ENCODE results near the gene AGBL3.

The AGBL3 gene

DNA sequence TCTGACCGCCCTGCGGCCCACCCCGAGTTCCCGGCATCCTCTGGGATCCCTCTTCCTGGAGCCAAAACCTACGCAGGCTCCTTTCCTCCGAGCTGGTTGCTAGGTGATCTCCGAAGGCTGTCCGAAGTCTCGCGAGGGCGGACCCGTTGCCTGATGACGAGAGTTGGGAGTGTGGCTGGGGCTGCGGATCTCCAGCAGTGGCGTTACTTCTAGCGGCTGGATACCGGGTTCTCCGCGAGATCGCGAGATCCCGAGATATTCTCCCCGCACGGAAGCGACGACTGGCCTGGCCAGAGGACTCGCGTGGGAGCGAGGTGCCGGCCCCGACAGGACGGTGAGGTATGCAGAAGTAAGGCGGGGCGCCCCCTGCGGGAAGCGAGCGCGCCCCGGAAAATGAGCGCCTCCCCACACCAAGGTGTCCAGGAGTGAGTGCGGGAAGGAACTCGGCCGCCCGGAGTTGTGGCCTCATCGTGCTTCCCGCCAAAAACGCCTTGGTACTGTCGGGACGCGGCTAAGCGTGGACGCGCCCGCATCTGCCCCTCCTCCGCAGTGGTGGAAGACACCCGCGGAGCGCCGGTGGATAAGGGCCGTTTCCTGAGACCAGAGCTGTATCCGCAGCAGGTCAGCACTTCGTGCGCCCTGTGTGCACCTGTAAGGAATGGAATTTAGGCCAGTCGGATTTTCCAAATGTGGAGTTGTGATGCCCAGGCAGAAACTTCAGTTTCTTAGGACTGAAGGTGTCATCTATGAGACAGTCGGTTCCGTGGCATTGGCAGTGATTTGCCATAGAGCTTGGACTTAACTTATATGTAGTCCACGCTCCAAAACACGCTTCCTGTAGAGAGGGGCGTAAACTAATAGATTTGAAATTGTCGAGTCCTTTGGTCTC, at the start of gene AGBL3:
Gene AGBL3 (plus strand): TSS at position 146 of the 889 bp plus-strand sequence. CDS start 1,426 bp downstream, outside the sequence.
- ATAC-seq: peak; percentile 94 to 96

DNA sequence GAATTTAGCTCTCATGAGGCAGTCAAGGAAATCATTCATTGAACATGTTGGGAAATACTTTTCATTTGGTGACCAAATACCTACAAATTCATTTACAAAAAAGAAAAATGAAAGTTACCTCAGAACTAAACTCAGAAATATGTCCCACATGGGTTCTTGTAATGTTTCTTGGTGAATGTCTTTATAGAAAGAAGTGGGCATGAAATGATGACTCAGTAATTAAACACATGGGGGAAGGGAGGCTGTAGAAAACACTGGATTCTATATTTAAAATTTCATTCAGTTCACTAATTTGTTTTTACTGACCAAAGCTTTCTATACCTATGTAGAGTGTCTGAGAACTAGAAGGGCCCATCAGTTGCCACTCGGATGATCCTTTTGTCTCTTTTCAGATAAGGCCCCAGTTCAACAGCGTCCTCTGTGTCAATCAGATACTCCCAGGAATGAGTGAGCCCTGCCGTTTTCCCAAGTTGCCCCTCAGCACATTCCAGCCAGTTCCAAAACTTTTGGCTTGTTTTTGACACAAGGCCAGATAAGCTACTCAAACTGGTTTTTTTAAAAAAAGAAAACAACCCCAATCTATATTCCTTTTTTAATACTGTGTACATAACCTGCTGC, 49.3 kb upstream of the AGBL3 start:
- ATAC-seq: no peak

DNA sequence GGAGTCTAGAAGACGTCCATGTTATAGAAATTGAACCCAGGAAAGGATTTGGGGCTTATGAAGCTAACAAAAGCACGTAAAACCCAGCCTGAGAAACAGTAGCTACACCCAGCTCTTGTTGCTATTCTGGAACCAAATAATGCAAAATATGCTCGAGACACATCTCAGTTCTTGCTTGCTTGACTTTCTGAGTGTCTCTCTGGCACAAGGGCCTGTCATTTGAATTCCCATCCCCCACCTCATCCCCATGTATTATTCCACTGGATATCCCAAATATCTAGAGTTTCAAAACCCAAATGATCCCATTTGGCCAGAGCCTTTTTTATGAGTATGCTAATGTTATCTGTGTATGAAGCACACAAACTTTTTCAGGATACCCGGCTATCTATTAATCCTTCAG, 48.2 kb upstream of the AGBL3 start:
- no peak for ATAC-seq

DNA sequence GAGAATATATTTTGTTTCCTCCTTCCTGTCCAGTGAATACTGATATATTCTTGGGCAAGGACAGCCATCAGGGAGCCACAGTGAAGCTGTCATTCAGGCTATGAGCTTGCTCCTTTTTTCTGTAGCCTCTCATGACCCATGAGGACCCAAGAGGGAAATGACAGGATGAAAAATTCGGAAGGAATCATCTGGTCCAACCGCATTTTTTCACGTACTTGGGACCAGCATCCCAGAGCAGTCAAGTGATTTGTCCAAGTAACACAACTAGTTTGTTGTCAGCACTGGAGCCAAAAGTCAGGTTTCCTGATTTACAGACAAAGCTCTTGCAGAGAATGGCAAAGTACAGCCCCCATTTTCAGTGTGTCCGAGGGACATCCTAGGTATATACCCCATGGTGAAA, 47.2 kb upstream of the AGBL3 start:
- ATAC-seq: no peak

DNA sequence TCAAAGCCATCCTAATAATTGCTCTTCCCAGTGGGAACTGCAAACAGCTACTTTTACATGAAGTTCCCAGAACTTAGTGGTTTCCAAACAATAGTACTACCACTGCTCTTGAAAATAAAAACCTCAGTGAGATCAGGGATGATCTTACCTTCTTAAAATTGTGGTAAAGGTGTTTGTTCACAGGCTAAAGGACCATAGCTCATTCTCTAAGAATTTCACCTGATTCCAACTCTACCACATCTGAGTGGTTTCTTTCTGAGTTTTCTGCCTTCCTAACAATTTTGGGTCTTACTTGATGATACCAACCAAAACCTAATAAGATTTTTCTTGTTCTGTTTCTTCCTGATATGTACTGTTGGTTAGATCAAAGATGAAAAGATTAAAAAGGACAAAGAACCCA, 45.6 kb upstream of the AGBL3 start:
- no peak for ATAC-seq

DNA sequence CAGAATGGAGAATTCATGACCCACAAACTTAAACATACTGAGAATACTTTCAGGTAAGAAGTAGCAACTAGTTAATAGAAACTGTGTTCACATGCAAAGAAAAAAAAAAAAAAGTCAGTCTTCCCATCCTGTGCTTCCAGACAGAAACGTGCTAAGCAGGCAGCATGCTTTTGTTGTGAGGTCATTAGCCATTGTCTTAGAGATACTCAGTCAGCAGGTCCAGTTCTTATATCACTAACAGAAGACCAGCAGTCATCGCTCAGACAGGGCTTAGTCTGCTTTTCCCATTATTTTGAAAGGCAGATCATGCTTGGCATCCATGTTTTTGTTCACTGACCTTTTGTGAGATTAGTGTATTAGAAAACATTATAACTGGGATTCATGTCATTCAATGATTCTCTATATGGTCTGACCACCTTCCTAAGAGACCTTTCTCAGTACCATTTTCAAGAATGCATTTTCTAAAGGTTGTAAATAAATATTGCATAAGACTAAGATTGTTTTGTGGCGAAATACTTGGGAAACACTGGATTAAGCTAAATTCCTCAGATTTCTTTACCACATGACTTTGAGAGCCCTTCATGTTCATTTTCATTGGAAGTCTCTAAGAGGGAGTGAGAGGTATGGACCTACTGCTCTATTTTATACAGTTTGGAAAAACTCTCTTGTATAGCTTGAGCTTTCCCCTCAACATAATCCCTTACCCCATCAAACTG, 45.0 kb upstream of the AGBL3 start:
- ATAC-seq: no peak

DNA sequence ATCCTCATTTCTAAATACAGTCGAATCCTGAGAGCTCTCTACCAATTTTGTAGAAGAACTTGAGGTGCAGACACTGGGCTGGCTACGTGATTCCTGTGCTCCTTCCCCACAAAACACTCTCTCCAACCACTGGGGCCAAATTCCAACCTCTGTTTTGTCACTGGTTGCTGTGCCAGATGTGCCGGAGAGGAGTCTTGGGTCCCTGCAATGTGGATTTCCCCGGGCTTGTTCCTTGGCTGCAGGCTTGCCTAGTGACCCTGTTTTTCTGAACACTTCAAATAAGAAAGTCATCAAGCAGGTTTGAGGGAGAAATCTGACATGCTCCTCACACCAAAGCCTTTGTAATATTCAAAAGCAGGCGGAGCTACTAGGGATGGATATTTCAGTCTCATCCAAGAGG, 44.4 kb upstream of the AGBL3 start:
- ATAC-seq: no peak

DNA sequence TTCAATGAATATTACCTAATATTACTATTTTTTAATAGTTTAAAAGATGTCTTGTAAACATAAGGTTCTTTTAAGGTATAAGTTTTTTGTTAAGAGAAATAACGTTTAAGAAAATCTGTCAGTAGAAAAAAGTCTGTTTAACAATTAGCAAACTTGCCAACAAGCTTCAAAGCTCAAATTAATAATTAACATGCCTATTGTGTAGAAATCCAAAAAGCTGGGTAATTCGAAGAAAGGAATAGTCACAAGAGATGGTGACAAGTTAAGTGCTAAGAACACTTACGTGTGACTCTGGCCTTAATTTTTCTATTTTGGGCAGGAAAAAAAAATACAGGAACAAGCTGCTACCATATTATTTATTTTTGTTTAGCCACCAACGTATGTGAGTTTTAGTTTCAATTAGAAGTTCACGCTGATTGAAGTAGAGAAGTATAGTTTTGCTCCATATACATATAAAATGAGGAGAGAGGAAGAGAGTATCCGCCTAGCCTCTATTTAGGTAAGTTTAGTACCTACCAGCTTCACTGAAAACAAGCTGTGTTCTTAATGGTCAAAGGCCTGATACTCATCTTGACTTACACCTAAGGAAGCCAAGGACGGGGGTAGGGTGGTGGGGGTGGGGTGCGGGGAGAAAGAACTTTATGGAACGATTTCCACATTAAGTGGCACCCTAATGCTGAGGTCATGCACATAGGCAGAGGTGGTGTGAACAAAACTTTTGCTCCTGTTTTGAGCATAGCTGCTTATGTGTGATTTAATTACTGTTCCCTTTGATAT, 43.4 kb upstream of the AGBL3 start:
- ATAC-seq: no peak

DNA sequence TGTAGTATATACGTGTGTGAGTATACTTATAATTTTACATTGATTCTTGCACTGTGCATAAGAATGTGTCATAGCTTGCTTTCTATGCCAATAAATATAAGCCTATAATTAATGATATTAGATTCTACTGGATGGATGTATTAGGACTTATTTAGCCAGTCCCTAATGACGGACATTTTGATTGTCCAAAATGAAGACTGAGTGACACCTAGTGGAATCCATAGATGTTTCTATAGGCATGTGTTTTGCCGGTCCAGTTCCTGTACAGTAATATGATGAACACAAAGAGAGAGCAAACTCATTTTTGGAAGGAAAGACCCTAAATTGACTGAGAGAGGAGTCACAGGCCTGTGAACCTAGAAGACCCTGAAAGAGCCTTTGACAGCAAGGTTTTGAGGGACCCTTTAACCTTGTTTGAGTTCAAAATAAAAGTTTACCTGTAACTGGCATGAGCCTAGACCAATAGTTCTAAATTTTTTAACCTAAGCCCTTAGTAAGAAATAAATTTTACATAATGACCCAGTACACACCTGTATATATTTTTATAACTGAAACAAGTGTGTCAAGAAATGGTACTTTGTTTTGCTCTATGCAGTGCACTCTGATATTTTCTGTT, 42.4 kb upstream of the AGBL3 start:
- no peak for ATAC-seq

DNA sequence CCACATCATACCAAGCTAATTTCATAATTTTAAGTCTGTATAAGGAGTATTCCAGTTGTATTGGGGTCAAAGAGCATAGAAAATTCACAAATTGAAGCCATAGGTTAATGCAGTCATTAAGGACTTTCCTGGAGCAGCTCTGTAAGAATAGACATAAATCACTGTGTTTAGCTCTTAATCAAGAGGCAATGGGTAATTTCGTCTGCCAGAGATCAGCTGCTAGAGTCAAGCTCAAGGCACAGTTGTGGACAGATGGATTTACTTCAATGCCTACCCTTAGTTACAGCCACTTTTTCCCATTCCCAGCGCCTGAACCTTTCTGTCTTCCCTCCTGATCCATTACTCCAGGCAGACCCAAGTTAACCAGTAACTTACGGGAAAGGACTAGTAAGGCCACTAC, 40.6 kb upstream of the AGBL3 start:
- no peak for ATAC-seq

DNA sequence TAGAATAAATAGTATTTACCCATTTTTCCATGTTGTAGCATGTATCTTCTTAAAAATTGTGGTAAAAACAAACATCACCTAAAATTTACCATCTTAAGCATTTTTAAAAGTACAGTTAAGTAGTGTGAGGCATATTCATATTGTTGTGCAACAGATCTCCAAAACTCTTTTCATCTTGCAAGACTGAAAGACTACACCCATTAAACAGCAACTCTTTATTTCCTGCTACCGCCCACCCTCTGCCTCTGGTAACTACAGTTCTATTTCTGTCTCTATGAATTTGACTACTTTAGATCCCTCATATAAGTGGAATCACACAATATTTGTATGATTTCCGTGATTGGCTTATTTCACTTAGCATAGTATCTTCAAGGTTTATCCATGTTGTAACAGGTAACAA, 40.0 kb upstream of the AGBL3 start:
- ATAC-seq: no peak

DNA sequence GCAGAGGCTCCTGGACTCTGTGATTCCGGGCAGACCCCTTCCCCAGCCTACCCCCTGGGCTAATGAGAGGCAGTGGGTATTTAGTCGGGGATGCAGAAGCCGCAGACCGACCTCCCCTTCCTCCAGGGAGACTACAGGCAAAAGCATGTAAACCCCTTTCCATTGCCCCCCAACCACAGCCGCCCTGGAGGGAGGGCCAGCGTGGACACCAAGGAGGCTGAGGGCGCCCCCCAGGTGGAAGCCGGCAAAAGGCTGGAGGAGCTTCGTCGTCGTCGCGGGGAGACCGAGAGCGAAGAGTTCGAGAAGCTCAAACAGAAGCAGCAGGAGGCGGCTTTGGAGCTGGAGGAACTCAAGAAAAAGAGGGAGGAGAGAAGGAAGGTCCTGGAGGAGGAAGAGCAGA, 39.0 kb upstream of the AGBL3 start:
- ATAC-seq: no peak

DNA sequence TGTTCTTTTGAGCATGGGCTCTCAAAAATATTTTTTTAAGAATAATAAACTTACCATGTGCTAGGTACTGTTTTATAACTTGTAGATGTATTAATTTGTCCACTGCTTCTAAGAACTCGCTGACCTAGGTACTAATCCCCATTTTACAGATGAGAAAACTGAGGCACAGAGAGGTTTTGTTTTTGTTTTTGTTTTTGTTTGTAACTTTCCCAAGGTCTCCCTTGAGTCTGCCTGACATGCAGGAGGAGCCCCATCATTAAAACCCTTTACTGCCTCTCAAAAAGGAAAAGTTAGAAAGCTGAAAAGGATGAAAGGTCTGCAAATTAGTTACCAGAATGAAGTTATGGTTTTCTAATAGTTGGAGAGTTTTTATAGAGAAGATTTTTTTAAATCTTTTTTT, 38.5 kb upstream of the AGBL3 start:
- no peak for ATAC-seq

DNA sequence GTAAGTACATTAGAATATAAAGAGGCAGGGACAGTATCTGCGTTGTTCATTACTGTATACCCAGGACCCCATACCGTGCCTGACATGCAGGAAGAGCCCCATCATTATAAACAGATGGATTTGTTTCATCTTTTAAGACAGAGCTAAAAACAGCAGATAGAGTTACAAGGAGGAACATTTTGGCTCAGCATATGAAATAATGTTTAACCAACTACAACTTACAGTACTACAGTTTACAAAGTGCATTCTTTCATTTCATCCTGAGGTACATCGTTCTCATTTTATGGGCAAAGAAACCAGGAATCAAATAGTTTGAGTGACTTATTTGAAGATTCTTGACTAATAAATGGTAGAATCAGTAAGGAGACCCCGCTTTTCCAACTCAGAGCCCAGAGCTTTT, 38.1 kb upstream of the AGBL3 start:
- ATAC-seq: no peak

DNA sequence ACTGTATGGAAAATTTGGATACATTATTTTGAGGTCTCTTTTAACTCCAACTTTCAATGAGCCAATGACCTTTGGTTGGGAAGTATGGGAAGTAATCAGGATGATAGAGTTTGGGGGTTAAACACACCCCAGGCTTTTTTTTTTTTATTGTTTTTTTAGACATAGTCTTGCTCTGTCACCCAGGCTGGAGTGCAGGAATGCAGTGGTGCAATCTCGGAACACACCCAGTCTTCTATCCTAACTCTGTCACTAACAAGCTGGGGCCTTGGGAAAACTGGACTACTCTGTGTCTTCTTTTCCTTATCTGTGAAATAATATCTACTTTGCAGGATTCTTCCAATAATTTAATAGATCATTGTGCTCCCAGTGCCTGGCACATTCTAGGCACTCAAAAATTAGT, 37.6 kb upstream of the AGBL3 start:
- no peak for ATAC-seq

DNA sequence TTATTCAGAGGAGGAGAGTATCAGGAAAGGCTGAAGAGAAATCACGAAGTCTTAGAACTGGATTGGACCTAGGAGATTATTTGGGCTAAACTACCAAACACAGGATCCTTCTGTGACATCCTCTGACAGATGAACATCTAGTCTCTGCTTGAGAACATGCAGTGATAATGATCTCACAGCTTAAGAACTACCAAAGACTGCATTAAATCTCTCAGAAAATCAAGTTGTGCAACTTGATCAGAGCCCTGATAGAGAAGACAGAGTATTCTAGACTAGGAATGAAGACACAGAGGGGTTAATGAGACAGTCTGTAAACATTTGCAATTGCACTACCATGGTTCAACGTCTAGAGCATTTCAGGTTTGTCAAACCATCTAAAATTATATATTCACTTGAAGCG, 37.1 kb upstream of the AGBL3 start:
- no peak for ATAC-seq

DNA sequence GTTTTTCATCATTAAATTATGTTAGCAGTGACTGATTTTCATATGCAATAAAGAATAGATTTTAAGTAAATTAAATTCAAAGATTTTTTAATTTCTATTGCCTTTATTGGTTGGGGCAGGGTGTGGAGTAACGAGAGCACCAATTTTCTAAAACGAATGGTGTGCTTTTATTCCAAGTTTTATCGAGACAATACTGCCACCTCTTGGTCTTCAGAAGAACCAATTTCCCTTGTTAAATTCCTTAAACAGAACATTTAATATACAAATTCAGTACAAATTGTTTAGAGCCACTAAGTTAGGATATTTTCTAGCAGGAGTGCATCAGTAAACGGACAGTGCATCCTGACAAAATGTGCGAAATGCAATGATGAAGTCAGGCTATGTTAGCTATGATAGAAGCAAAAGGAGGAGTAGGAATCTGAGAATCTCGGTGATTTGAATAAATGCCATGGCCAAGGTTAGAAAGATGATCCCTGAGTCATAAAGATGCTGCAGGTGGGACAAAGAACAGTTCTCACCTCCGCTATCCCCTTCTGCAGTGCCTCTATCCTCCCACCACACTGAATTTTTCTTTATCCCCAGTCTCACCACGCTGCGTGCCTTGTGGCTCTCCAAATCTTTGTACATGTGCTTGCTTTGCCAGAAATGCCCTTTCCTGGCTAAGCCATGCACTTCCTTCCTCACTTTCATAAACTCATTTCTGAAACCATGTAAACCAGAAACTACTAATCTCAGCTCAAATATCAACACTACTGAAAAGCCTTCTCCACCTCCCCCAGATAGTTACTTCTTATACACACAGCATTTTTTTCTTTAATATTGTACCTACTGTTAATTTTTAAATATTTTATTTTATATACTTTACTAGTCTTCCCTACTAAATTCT, 31.9 kb upstream of the AGBL3 start:
- no peak for ATAC-seq

DNA sequence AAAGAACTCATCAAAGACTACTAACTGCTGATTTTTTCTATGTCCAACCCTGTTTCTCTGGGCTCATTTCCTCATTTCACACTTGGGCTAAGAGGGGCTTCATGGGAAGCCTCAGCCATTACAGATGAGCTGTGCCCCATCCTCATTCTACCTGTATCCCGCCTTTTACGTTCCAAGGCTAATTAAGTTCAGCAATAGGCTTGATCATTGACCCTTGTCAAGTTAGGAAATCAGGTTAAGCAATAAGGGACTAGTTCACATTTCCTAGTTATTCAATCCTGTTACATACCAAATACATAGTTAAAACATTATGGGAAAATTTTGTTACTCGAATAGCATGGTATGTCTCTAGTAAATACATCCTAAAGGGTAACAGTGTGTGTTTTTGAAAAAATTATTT, 29.3 kb upstream of the AGBL3 start:
- no peak for ATAC-seq

DNA sequence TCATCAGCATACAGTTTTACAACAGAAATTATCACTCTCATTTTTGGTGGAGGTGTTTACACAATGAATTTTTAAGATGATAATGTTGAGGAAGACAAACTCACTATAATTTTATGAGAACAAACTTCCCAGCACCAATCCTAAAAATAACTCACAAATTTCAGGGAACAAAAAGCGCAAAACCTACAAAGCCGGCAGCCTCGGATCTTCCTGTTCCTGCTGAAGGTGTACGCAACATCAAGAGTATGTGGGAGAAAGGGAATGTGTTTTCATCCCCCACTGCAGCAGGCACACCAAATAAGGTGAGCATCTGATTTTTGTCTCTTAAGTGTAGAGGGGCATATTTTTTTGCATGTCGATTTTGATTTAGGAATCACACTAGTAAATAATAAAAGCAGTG, 26.5 kb upstream of the AGBL3 start:
- no peak for ATAC-seq

DNA sequence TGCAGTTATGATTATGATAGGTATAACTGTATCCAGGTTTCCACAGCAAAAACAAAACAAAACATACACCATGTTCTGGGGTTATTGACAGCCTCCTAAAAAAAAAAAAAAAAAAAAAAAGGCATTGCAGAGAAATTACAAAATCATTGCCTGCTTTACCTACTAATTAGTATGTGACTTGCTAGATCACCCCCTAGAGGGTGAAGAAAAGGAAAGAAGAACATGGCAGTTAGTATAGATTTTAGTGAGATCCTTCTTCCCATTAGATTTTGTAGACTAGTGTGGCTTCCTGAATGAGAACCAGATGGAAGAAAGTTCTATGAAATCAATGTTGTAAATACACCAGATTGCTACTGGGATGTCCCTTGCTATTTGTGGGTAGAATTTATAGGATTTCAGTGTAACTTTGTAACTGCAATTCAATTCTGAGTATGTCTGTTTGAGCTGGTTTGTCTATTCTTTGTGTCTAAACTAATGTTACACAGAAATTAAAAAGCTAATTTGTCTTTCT, 24.0 kb upstream of the AGBL3 start:
- ATAC-seq: no peak

DNA sequence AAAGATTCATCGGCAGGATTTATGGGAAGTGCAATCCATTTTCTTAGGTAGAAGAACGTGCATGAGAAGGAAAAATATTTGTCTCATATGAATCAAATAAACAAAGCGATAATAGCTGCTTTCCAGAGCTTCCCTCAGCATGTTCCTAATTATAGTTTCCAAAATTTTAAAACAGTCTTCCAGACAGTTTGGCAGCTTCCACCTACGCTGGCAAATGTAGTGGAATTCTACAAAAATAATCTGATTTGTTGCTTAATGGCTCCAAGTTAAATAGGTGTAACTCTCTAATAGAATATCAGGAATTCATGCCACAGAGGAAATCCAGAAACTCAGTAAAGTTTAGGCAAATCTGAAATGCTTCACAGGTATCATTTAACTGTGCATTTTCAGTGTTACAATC, 23.3 kb upstream of the AGBL3 start:
- no peak for ATAC-seq

Data from activated CD4-positive, CD25-positive, alpha-beta regulatory T cell treated with anti-CD3 and anti-CD28 coated beads, Interleukin-2, amount 50 U/mL, for 24 hours (primary cell).